HG03060 (cell line): ENCODE results near the gene ETFDH.
"Not testable (repeated sequence)": the region's sequence is repeated elsewhere in the genome, so short reads cannot be mapped to it uniquely, and the experiment has no call there.

Source experiments
- ATAC-seq: cut with Tn5 transposase; IDR thresholded peaks from one replicate; pipeline ENCODE4 v1.9.1; 2021; ENCODE audit warnings: low read depth, moderate number of reproducible peaks; ENCODE audit not compliant: unreplicated experiment

Gene ETFDH

GRCh38 chr4:158746537-158746936, 74.4 kb downstream of the ETFDH start:
- ATAC-seq = not testable (repeated sequence)

- no peak for ATAC-seq
Measured at GRCh38 chr4:158750379-158750778, 78.3 kb downstream of the ETFDH start.

- ATAC-seq = no peak
Measured at GRCh38 chr4:158754385-158755180, 82.5 kb downstream of the ETFDH start.

- ATAC-seq = not testable (repeated sequence)
Measured at GRCh38 chr4:158755819-158756218, 83.7 kb downstream of the ETFDH start.

- no peak for ATAC-seq
Measured at GRCh38 chr4:158756588-158756987, 84.5 kb downstream of the ETFDH start.

- ATAC-seq = no peak
Measured at GRCh38 chr4:158758142-158758541, 86.0 kb downstream of the ETFDH start.

- no peak for ATAC-seq
Measured at GRCh38 chr4:158758703-158759102, 86.6 kb downstream of the ETFDH start.
